Subcutaneous abdominal adipose tissue (tissue), 5 donors: ENCODE results near the gene B4GALT3.

Experiments
- H3K27ac ChIP-seq: one replicate; pipeline ENCODE4 v1.7.0; 2013; ENCODE audit warnings: low read depth, mild to moderate bottlenecking, inconsistent platforms, low read length, moderate library complexity
- H3K27me3 ChIP-seq, 5 donors: one replicate each; pipeline ENCODE4 v1.7.0; 2013; ENCODE audit warnings: low read length in 5 of 5, inconsistent platforms in 1 of 5; ENCODE audit not compliant: control insufficient read depth in 5 of 5, insufficient read depth in 4 of 5
- H3K36me3 ChIP-seq, 5 donors: one replicate each; pipeline ENCODE4 v1.7.0; 2013; ENCODE audit warnings: low read length in 5 of 5; ENCODE audit not compliant: control insufficient read depth in 5 of 5, insufficient read depth in 5 of 5
- H3K4me1 ChIP-seq, 5 donors: one replicate each; pipeline ENCODE4 v1.7.0; 2013; ENCODE audit warnings: low read length in 5 of 5, mild to moderate bottlenecking in 3 of 5, moderate library complexity in 1 of 5; ENCODE audit not compliant: control insufficient read depth in 5 of 5, insufficient read depth in 5 of 5
- H3K4me3 ChIP-seq, 5 donors: one replicate each; pipeline ENCODE4 v1.7.0; 2013; ENCODE audit warnings: low read length in 5 of 5, low read depth in 1 of 5
- H3K9ac ChIP-seq, 5 donors: one replicate each; pipeline ENCODE4 v1.7.0; 2013; ENCODE audit warnings: low read length in 5 of 5, mild to moderate bottlenecking in 4 of 5, moderate library complexity in 3 of 5
- H3K9me3 ChIP-seq, 5 donors: one replicate each; pipeline ENCODE4 v1.7.0; 2013; ENCODE audit warnings: low read length in 5 of 5; ENCODE audit not compliant: control insufficient read depth in 5 of 5
- donor health status: healthy.
- donor health status: healthy.
- donor health status: healthy.
- donor health status: healthy.
- donor health status: healthy.

The B4GALT3 gene

GRCh38 chr1:161133220-161133740 is 44.0 kb downstream of the B4GALT3 start:
- no peaks in the 10 kb centered on the region for H3K27me3 ChIP-seq
- no peaks in the 10 kb centered on the region for H3K9me3 ChIP-seq
- H3K4me3 ChIP-seq, result peak overlapping the region; percentile 75 to 97 (median 91)
- H3K27ac ChIP-seq, result peak overlapping the region; percentile 99
- peak overlapping the region; percentile 82 to 95 (median 87) for H3K9ac ChIP-seq
- H3K36me3 ChIP-seq, result peaks cover 3 to 21% (median 13%) of the 10 kb centered on the region in 5 donors
- H3K4me1 ChIP-seq, result peaks cover 4 to 62% (median 43%) of the 10 kb centered on the region in 5 donors

DNA sequence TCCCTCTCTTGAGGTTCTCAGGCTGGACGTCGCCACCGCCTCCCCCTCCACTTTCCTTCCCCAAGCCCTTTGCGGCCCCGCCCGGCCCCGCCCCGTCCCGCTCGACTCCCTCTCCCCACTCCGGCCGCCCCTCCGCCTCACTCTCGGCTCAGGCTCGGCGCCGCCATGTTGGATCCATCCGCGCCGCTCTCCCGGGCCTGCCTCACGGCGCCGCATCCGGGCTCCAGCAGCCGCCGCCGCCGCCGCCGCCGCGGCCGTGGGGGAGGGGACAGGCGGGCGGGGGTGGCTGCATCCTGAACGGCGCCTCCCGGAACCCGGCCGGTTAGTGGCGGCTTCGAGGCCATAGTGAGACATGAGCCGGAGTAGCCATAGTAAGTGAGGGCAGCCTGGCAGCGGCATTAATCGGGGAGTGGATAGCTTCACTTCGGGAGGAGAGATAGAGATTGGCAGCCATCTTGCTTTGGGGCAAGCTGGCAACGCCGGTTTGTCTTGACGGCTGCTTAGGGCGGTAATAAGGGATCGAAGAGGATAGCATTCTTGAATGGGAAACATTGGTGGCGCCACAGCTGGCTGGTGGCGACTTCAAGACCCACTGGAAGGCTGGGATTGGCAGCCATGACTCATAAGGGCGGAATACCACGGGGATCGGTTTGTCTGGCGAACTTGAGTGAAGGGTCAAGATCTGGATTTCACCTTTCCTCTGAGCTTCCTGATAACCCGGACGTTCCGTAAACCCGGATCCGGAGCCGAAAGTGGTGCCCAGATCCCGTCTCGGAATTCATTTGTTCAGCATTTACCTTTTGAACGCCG is 44.7 kb downstream of the B4GALT3 start, which contains the start of gene DEDD:
DEDD (minus strand) TSS at position 258 of the 810 bp plus-strand sequence. CDS start 8,205 bp downstream, outside the sequence.
- Histone ChIP-seq H3K36me3 (peaks cover 6 to 28% (median 19%) of the 10 kb centered on the region in 5 donors), H3K27me3 (no peaks in the 10 kb centered on the region), H3K4me1 (peaks cover 4 to 62% (median 44%) of the 10 kb centered on the region in 5 donors), H3K4me3 (peak within 1 kb of the TSS; percentile 75 to 98 (median 91)), H3K27ac (peak within 1 kb of the TSS; percentile 99), H3K9ac (peak within 1 kb of the TSS; percentile 86 to 98 (median 94)), H3K9me3 (no peaks in the 10 kb centered on the region)

DNA sequence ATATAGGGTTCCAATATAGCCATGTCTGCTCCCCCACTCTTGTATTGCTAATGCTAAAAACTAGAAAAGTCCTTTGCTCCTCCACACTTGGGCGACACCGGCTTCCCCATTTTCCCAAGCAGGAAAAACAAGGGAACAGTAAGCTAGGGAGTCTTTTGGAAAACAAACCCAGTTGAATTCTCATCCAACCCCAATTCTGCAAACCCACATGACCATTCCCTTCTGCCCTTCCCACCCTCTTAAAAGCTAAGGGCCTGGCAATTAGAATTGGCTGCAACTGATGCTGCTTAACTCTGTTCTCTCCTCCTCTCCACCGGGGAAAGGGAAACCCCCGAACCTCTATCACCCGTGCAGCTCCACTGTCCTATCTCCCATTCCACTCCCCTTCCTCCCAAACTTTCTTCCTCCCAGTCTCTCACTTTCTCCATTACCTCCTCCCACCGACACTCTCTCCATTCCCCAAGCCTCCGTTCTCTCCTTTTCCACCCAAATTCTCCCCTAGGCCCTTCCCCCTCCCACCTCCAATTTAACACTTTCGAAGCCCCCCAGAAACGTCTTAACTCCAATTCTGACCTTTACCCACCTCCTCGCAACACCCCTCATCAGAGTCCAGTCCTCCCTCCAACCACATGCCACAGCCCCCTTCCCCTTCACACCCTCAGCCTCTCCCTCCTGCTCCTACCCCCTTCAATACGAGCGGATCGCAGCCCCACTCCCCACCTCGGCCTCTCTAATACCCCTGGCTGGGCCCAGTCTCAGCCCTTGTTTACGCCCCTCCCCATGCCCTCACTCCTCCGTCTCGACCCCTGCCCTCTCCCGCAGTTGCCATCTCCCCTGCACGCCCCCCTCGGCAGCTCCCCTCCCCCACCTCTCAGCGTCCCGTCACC is 45.5 kb downstream of the B4GALT3 start:
- Histone ChIP-seq H3K4me3 (peak overlapping the region; percentile 75 to 98 (median 91)), H3K4me1 (peaks cover 4 to 60% (median 50%) of the 10 kb centered on the region in 5 donors)

GRCh38 chr1:161130266-161130665 is 47.0 kb downstream of the B4GALT3 start:
- peak overlapping the region; percentile 99 for H3K27ac ChIP-seq
- peaks cover 18 to 47% (median 36%) of the 10 kb centered on the region in 5 donors for H3K36me3 ChIP-seq
- no peaks in the 10 kb centered on the region for H3K9me3 ChIP-seq

More for the DNA sequence above, 45.5 kb downstream of the B4GALT3 start:
- H3K27me3 ChIP-seq, result no peaks in the 10 kb centered on the region
- H3K9me3 ChIP-seq, result no peaks in the 10 kb centered on the region
- peak overlapping the region; percentile 86 to 98 (median 94) for H3K9ac ChIP-seq
- peaks cover 14 to 36% (median 25%) of the 10 kb centered on the region in 5 donors for H3K36me3 ChIP-seq
- peak overlapping the region; percentile 99 for H3K27ac ChIP-seq

DNA sequence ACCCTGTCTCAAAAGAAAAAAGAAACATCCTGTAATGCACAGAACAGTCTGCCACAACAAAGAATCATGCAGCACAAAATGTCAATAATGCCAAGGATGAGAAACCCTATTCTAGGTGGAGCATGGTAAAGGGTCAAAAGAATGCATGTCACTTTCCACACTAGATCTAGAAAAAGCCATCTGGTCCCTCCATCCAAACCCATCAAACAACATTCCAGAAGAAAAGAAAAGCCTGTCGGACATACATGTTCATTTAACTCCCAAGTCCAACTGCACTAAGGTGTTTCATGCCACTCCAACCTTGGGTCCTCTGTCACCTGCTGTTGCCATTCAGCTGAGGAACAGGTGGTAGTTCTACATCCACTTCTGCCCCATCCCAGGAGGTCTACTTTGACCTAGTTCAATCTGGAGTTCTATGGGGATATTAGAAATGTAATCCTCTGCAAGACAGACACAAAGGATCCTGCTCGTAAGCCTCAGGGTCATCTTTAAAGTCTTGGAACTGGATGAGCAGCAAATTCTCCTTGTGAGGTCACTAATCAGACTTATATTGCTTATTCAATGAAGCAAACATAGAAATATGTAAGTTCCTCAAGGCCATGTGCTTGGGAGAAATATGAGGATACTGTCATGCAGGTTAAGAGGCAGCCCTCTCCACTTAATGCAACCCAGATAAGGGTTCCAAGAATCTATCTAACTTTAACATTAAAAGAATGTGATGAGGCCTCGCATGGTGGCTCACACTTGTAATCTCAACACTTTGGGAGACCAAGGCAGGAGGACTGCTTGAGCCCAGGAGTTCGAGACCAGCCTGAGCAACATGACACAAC is 48.5 kb downstream of the B4GALT3 start:
- Histone ChIP-seq H3K27me3 (no peaks in the 10 kb centered on the region), H3K4me3 (no peak overlapping the region), H3K36me3 (peaks cover 18 to 56% (median 42%) of the 10 kb centered on the region in 5 donors), H3K9me3 (no peaks in the 10 kb centered on the region), H3K9ac (peak overlapping the region in 1 of 5 donors; percentile 3), H3K4me1 (peaks cover 4 to 55% (median 46%) of the 10 kb centered on the region in 5 donors), H3K27ac (peak overlapping the region; percentile 0)

More at GRCh38 chr1:161130266-161130665, 47.0 kb downstream of the B4GALT3 start:
- Histone ChIP-seq H3K27me3 (no peaks in the 10 kb centered on the region), H3K9ac (peak overlapping the region in 3 of 5 donors; percentile 74 to 94 (median 86)), H3K4me1 (peaks cover 4 to 60% (median 49%) of the 10 kb centered on the region in 5 donors), H3K4me3 (peak overlapping the region in 2 of 5 donors; percentile 75 to 97)

DNA sequence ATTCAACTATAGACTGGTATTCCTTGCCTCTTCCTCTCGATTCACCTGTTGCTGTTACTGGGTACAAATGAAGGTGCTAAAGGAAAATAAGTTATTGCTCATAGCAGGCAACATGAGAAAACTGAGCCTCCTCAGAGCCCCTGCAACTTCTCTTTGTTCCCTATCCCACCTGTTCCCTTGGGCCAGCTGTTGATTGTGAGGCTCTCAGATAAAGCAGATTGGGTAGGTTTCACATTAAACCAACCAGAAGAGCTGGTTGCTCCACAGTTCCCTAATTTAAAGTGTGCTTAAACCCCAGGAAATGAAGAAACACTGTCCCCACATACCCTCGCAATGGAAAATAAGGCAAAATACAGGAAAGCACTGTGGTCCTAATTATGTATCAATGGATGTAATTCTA is 49.7 kb downstream of the B4GALT3 start:
- H3K9me3 ChIP-seq, result no peaks in the 10 kb centered on the region
- H3K36me3 ChIP-seq, result peaks cover 21 to 68% (median 52%) of the 10 kb centered on the region in 5 donors
- no peaks in the 10 kb centered on the region for H3K27me3 ChIP-seq
- H3K4me3 ChIP-seq, result no peak overlapping the region
- H3K9ac ChIP-seq, result peak overlapping the region in 1 of 5 donors; percentile 32
- H3K27ac ChIP-seq, result peak overlapping the region; percentile 0
- H3K4me1 ChIP-seq, result peaks cover 4 to 44% (median 39%) of the 10 kb centered on the region in 5 donors

DNA sequence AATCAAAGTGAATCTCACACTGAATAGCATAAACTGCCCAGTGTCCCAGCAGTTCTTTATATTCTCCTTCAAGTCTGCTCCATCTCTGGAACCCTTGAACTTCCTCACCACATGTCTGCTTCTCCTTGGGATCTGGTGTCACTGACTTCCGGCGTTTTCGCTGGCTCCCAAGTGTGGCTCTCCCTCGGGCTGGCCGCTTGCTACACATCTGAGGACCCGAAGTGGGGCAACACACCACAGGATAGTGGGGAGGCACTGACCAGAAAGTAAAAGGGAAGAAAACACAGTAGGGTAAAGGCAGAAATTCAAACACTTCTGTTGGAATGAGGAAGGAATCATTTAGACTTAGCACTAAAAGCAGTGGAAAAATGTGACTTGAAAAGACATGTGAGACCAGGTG is 54.3 kb downstream of the B4GALT3 start:
- no peak overlapping the region for H3K27ac ChIP-seq
- H3K4me3 ChIP-seq, result no peak overlapping the region
- peaks cover 12 to 44% (median 35%) of the 10 kb centered on the region in 5 donors for H3K4me1 ChIP-seq
- peaks cover 27 to 77% (median 62%) of the 10 kb centered on the region in 5 donors for H3K36me3 ChIP-seq
- H3K27me3 ChIP-seq, result no peaks in the 10 kb centered on the region
- H3K9ac ChIP-seq, result no peak overlapping the region
- H3K9me3 ChIP-seq, result no peaks in the 10 kb centered on the region

GRCh38 chr1:161121834-161122233 is 55.5 kb downstream of the B4GALT3 start:
- Histone ChIP-seq H3K27me3 (no peaks in the 10 kb centered on the region), H3K9me3 (no peaks in the 10 kb centered on the region), H3K4me3 (no peak overlapping the region), H3K27ac (peak overlapping the region; percentile 99), H3K4me1 (peaks cover 12 to 47% (median 36%) of the 10 kb centered on the region in 5 donors), H3K9ac (peak overlapping the region in 1 of 5 donors; percentile 45), H3K36me3 (peaks cover 17 to 65% (median 55%) of the 10 kb centered on the region in 5 donors)
